DND-41 (cell line): ENCODE results near the gene BEND5.

Experiments
- EZH2 ChIP-seq: IDR thresholded peaks from 3 replicates; pipeline ENCODE4 v1.6.1; 2012; ENCODE audit warnings: borderline replicate concordance, low read depth, mild to moderate bottlenecking, moderate library complexity, low read length, inconsistent platforms; ENCODE audit not compliant: severe bottlenecking
- TF ChIP-seq, protein P1 (sequence below): IDR thresholded peaks from 2 replicates; pipeline ENCODE4 v1.5.1; 2012; ENCODE audit warnings: borderline replicate concordance, low read length, moderate library complexity, mild to moderate bottlenecking; ENCODE audit not compliant: poor library complexity, severe bottlenecking; ENCODE audit errors: extremely low read depth

DNA sequence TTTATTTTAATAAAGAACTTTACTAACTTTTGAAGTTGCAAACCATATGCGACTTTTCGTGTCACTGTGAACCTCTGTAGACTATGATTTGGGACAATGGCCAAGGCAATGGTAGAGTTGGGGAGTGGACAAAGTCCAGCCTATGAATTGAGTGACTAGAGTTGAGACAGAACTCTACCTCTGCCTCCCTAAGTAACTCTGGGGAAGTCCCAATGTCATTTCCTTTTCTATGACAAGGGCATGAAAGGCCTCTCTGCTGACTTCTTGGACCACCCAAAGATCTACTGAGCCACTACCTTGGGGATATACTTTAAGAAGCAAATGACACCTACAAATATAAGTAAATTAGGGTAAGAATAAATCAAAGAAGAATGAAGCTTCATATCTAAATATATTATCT is 19.3 kb downstream of the BEND5 start:
- TF ChIP-seq, protein P1, sequence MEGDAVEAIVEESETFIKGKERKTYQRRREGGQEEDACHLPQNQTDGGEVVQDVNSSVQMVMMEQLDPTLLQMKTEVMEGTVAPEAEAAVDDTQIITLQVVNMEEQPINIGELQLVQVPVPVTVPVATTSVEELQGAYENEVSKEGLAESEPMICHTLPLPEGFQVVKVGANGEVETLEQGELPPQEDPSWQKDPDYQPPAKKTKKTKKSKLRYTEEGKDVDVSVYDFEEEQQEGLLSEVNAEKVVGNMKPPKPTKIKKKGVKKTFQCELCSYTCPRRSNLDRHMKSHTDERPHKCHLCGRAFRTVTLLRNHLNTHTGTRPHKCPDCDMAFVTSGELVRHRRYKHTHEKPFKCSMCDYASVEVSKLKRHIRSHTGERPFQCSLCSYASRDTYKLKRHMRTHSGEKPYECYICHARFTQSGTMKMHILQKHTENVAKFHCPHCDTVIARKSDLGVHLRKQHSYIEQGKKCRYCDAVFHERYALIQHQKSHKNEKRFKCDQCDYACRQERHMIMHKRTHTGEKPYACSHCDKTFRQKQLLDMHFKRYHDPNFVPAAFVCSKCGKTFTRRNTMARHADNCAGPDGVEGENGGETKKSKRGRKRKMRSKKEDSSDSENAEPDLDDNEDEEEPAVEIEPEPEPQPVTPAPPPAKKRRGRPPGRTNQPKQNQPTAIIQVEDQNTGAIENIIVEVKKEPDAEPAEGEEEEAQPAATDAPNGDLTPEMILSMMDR, result no peak
- TF ChIP-seq EZH2, result no peak
